ENCODE measurements around the gene KIT.

The KIT gene

GRCh38 chr4:54687887-54688841 is 30.4 kb downstream of the KIT start:
- no peak overlapping the region for H3K4me3 ChIP-seq (ENCODE audit: low read length)
- no peak for DNase-seq (ENCODE audit: low read depth, low spot score)

DNA sequence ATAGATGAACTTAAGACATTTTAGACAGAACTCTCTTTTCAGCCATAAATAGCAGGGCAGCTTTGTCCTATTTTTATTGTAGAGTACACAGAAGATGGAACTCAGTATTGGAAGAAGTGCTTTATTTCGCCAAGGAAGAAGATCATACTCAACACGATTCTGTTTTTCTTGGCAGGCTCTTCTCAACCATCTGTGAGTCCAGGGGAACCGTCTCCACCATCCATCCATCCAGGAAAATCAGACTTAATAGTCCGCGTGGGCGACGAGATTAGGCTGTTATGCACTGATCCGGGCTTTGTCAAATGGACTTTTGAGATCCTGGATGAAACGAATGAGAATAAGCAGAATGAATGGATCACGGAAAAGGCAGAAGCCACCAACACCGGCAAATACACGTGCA is 37.6 kb downstream of the KIT start:
- no peak overlapping the region for H3K4me3 ChIP-seq (ENCODE audit: low read length)
- DNase-seq (ENCODE audit: low read depth, low spot score) = no peak

DNA sequence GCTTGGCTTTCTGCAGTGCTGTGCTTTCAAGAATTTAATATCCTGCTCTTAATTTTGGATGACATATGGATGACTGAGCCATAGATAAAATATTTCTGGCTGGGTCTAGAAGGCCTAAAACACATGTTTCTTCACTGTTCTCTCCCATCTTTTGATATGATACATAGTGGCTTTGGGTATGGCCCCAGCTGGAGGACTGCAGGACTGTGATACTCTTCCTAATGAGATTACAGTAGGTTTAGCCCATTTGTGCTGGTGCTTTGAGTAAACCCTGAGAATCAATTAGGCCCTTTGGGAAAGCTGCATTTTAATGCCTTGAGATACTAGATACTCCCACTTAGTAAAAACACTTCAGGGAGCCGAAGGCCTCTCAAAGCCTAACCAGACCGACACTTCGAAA is 38.0 kb downstream of the KIT start:
- no peak for DNase-seq (ENCODE audit: low read depth, low spot score)
- no peak overlapping the region for H3K4me3 ChIP-seq (ENCODE audit: low read length)

GRCh38 chr4:54696649-54697048 is 38.9 kb downstream of the KIT start:
- DNase-seq (ENCODE audit: low read depth, low spot score) = no peak
- no peak overlapping the region for H3K4me3 ChIP-seq (ENCODE audit: low read length)

- DNase-seq (ENCODE audit: low read depth, low spot score) = no peak
- no peak overlapping the region for H3K4me3 ChIP-seq (ENCODE audit: low read length)
Observed at GRCh38 chr4:54700986-54701385, 43.2 kb downstream of the KIT start.

- DNase-seq (ENCODE audit: low read depth, low spot score) = no peak
- H3K4me3 ChIP-seq (ENCODE audit: low read length) = no peak overlapping the region
Observed at GRCh38 chr4:54703182-54703581, 45.4 kb downstream of the KIT start.

- H3K4me3 ChIP-seq (ENCODE audit: low read length) = no peak overlapping the region
- DNase-seq (ENCODE audit: low read depth, low spot score) = no peak
Observed at GRCh38 chr4:54707406-54707805, 49.6 kb downstream of the KIT start.

- no peak for DNase-seq (ENCODE audit: low read depth, low spot score)
- H3K4me3 ChIP-seq (ENCODE audit: low read length) = no peak overlapping the region
Observed at GRCh38 chr4:54708339-54709279, 50.9 kb downstream of the KIT start.

DNA sequence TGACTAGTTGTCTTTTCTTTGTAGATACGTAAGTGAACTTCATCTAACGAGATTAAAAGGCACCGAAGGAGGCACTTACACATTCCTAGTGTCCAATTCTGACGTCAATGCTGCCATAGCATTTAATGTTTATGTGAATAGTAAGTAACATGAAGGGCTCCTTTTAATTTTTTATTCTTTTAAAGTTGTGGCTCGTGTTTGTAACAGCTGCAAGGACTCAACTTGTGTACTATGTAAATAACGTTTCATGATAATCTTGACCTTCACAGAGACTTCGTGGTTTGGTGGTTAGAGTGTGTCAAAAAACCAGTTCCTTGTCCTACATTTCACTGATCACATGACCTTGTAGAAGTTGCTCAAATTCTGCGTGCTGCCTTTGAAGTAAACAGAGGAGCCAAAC is 51.6 kb downstream of the KIT start:
- peak; percentile 20 for DNase-seq (ENCODE audit: low read depth, low spot score)
- H3K4me3 ChIP-seq (ENCODE audit: low read length) = no peak overlapping the region

- no peak for DNase-seq (ENCODE audit: low read depth, low spot score)
- no peak overlapping the region for H3K4me3 ChIP-seq (ENCODE audit: low read length)
Observed at GRCh38 chr4:54712206-54712605, 54.4 kb downstream of the KIT start.

GRCh38 chr4:54714631-54715030 is 56.9 kb downstream of the KIT start:
- DNase-seq (ENCODE audit: low read depth, low spot score) = no peak
- no peak overlapping the region for H3K4me3 ChIP-seq (ENCODE audit: low read length)

DNA sequence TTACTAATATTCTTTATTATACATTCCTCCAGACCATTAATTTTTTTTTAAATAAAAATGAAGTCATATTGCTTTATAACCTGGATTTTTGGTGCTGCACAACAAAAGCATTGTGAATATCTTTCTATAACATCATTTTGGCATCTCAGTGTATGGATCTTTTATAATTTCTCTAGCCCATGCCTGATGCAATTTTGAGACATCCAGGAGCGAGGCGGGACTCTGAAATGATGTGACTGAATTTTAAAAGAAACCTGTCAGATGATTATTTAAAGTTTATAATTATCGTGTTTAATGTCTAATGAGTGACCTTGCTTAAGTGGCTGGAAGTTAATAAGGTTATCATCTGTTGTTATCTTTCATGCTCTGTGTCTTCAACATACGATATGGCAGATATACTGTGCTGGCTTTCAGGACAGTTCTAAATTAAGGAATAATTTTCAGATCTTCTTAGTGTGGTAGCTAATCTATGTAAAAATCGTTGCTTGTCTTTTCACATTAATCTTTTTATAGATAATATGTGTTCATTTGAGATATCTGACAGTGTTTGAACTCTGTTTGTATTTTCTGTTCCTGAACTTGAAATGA is 58.8 kb downstream of the KIT start:
- DNase-seq (ENCODE audit: low read depth, low spot score) = no peak

GRCh38 chr4:54717694-54718093 is 59.9 kb downstream of the KIT start:
- no peak for DNase-seq (ENCODE audit: low read depth, low spot score)
- H3K4me3 ChIP-seq (ENCODE audit: low read length) = no peak overlapping the region

More for the DNA sequence above, 58.8 kb downstream of the KIT start:
- H3K4me3 ChIP-seq (ENCODE audit: low read length) = no peak overlapping the region

- H3K4me3 ChIP-seq (ENCODE audit: low read length) = no peak overlapping the region
- DNase-seq (ENCODE audit: low read depth, low spot score) = no peak
Observed at GRCh38 chr4:54719378-54719777, 61.6 kb downstream of the KIT start.

- no peak overlapping the region for H3K4me3 ChIP-seq (ENCODE audit: low read length)
- DNase-seq (ENCODE audit: low read depth, low spot score) = no peak
Observed at GRCh38 chr4:54723220-54723619, 65.5 kb downstream of the KIT start.

GRCh38 chr4:54723820-54724219 is 66.1 kb downstream of the KIT start:
- H3K4me3 ChIP-seq (ENCODE audit: low read length) = no peak overlapping the region
- DNase-seq (ENCODE audit: low read depth, low spot score) = no peak

DNA sequence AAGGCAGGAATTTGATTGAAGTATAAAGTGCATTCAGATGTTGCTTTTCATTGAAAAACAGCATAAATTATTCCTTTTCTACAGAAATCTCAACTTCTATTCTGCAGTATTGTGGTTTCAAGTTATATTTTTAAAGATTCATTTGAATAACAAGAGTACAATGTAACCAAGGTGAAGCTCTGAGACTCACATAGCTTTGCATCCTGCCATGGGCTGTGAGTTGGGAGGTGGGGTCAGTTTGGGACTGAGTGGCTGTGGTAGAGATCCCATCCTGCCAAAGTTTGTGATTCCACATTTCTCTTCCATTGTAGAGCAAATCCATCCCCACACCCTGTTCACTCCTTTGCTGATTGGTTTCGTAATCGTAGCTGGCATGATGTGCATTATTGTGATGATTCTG is 69.2 kb downstream of the KIT start:
- no peak overlapping the region for H3K4me3 ChIP-seq (ENCODE audit: low read length)
- DNase-seq (ENCODE audit: low read depth, low spot score) = no peak

DNA sequence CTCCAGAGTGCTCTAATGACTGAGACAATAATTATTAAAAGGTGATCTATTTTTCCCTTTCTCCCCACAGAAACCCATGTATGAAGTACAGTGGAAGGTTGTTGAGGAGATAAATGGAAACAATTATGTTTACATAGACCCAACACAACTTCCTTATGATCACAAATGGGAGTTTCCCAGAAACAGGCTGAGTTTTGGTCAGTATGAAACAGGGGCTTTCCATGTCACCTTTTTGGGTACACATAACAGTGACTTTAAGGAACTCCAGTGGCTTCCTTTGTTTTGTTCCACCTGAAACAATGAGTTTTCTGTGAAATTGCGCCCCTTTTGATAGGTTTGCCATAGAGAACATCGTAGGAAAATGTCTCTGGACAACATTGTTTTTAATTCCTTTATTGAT is 69.6 kb downstream of the KIT start:
- H3K4me3 ChIP-seq (ENCODE audit: low read length) = no peak overlapping the region
- no peak for DNase-seq (ENCODE audit: low read depth, low spot score)

DNA sequence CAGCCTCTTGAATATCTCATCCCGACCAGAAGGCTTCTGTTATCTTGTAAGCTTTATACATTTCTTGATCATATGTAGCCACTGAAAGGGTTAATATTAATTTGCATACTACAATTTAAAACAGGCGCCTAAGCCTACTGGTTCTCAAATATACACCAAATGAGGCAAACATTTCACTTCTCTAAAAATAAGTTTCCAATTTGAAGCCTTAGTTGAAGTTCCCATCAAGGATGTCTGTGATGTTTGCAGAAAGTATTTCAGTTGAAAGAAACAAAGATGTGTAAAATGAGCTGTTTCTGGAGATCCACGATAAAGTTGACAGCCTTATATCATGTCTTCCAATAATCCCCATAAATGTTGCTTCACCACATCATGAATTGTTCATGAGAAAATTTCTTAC is 70.6 kb downstream of the KIT start:
- DNase-seq (ENCODE audit: low read depth, low spot score) = no peak
- no peak overlapping the region for H3K4me3 ChIP-seq (ENCODE audit: low read length)

- H3K4me3 ChIP-seq (ENCODE audit: low read length) = no peak overlapping the region
- no peak for DNase-seq (ENCODE audit: low read depth, low spot score)
Observed at GRCh38 chr4:54729256-54729655, 71.5 kb downstream of the KIT start.

All from Jurkat, Clone E6-1 (cell line).